Retinal pigment epithelial cell (primary cell): Measurements from ENCODE around the gene MED27.

ENCODE experiments used
- DNase-seq: peaks from one replicate; pipeline ENCODE4 v3.0.0-alpha.2; 2010; ENCODE audit warnings: low read depth
- H3K4me3 ChIP-seq: 2 replicates; pipeline ENCODE4 v1.5.1; 2011; ENCODE audit warnings: mild to moderate bottlenecking, low read length, control low read depth, moderate library complexity
- CTCF ChIP-seq: conservative IDR thresholded peaks from 2 replicates; pipeline ENCODE4 v1.5.1; 2011; ENCODE audit warnings: low read depth, low read length, control low read depth, inconsistent platforms

The MED27 gene

GRCh38 chr9:132005899-132006298 is 73.8 kb downstream of the MED27 start:
- no peak overlapping the region for H3K4me3 ChIP-seq
- TF ChIP-seq CTCF = no peak
- no peak for DNase-seq

GRCh38 chr9:132004323-132004722 is 75.3 kb downstream of the MED27 start:
- H3K4me3 ChIP-seq = no peak overlapping the region
- DNase-seq = no peak
- no peak for TF ChIP-seq CTCF

- no peak for TF ChIP-seq CTCF
- no peak for DNase-seq
- no peak overlapping the region for H3K4me3 ChIP-seq
Measured at GRCh38 chr9:132003896-132004295, 75.8 kb downstream of the MED27 start.

- no peak overlapping the region for H3K4me3 ChIP-seq
- no peak for TF ChIP-seq CTCF
- DNase-seq = no peak
Measured at GRCh38 chr9:132003319-132003704, 76.4 kb downstream of the MED27 start.

GRCh38 chr9:132002643-132003318 is 76.9 kb downstream of the MED27 start:
- no peak overlapping the region for H3K4me3 ChIP-seq
- no peak for DNase-seq
- TF ChIP-seq CTCF = no peak

- DNase-seq = no peak
- no peak for TF ChIP-seq CTCF
- no peak overlapping the region for H3K4me3 ChIP-seq
Measured at GRCh38 chr9:132001567-132001966, 78.1 kb downstream of the MED27 start.

GRCh38 chr9:132000659-132001058 is 79.0 kb downstream of the MED27 start:
- no peak for DNase-seq
- H3K4me3 ChIP-seq = no peak overlapping the region
- no peak for TF ChIP-seq CTCF
